HL-60 (cell line): ENCODE results near the gene NQO2.

Experiments
- CTCF ChIP-seq: IDR thresholded peaks from one replicate; pipeline ENCODE4 v1.5.1; 2011; ENCODE audit warnings: low read length, control low read depth, inconsistent platforms; ENCODE audit not compliant: insufficient read depth
- TF ChIP-seq, protein P1 (sequence below): IDR thresholded peaks from 2 replicates; pipeline ENCODE4 v1.6.1; 2012; ENCODE audit warnings: low read depth; ENCODE audit not compliant: insufficient replicate concordance

- TF ChIP-seq, protein P1, sequence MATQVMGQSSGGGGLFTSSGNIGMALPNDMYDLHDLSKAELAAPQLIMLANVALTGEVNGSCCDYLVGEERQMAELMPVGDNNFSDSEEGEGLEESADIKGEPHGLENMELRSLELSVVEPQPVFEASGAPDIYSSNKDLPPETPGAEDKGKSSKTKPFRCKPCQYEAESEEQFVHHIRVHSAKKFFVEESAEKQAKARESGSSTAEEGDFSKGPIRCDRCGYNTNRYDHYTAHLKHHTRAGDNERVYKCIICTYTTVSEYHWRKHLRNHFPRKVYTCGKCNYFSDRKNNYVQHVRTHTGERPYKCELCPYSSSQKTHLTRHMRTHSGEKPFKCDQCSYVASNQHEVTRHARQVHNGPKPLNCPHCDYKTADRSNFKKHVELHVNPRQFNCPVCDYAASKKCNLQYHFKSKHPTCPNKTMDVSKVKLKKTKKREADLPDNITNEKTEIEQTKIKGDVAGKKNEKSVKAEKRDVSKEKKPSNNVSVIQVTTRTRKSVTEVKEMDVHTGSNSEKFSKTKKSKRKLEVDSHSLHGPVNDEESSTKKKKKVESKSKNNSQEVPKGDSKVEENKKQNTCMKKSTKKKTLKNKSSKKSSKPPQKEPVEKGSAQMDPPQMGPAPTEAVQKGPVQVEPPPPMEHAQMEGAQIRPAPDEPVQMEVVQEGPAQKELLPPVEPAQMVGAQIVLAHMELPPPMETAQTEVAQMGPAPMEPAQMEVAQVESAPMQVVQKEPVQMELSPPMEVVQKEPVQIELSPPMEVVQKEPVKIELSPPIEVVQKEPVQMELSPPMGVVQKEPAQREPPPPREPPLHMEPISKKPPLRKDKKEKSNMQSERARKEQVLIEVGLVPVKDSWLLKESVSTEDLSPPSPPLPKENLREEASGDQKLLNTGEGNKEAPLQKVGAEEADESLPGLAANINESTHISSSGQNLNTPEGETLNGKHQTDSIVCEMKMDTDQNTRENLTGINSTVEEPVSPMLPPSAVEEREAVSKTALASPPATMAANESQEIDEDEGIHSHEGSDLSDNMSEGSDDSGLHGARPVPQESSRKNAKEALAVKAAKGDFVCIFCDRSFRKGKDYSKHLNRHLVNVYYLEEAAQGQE, result no peak
- TF ChIP-seq CTCF, result no peak
Observed at GRCh38 chr6:3032986-3033385, 33.3 kb downstream of the NQO2 start.
